ENCODE data around the gene EPB42. TPM values are rescaled to one million over a fixed set of nuclear protein-coding genes. Genes with fewer than 3 reads are reported as not detected.

EPB42 gene
- total RNA-seq, 1 experiment from 2014 or later = not detected

DNA sequence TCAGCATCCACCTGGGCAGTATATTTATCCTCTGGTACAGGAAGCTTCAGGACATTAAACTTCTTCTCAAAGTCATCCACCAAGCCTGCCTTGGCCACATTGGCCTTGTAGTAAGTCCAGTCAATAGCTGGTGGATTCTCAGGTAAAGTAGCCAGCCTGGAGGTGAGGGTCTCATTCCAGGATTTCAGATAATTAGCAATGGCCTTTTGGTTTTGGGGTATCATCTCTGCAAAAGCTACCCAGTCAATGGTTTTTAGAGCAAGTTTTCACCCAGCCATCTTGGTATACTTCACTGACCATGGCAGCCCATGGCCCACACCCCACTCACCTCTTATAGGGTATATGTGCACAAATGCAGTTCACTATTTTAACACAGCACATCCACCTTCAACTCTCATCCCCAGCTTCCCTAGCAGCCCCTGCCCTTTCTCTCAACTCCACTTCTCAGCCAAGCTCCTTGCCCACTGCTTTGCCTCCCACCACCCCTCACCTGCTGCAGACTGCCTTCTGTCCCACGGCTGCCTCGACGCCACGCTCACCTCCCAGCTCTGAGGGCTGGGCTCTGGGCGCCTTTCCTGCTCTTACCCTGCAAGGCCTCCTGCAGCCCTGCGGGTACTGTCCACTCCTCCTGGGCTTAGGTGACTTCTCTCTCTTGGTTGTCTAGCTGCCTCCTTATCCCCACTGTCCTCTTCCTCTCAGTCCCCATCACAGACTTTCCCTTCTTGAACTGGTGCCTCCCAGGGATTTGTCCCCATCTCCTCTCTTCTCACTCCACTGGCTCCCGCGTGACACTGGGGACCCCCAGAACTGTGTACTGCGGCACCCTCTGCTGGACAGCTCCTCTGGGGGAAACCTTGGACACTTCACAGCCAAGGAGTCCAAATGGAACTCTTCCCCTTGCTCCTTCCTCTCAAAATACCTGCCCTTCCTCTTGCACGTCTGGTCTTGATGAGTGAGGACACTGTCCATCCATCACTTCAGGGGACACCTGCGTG is 47.6 kb upstream of the EPB42 start:
- no peak overlapping the region for H3K4ac ChIP-seq (ENCODE audit: low read depth, low read length)
- no peak overlapping the region for H2BK120ac ChIP-seq (ENCODE audit: low read depth, low read length, poor library complexity, severe bottlenecking)
- no peak overlapping the region for H4K8ac ChIP-seq (replicated peaks; ENCODE audit: insufficient read length, low read depth, low read length)
- no peak overlapping the region; a peak in 1 of 5 replicates for H3K4me3 Mint-ChIP-seq
- no peak overlapping the region for H3T11ph ChIP-seq (ENCODE audit: low read length)
- no peaks in the 10 kb centered on the region for H3K79me1 ChIP-seq (ENCODE audit: insufficient read depth, low read depth, low read length, poor library complexity, severe bottlenecking)
- peak; percentile 62 for DNase-seq
- no peak overlapping the region for H4K91ac ChIP-seq (ENCODE audit: insufficient read length, low read depth, low read length)
- H3K23me2 ChIP-seq (ENCODE audit: insufficient read length, low read depth, low read length, poor library complexity, severe bottlenecking) = no peaks in the 10 kb centered on the region
- no peak overlapping the region for H3K14ac ChIP-seq (ENCODE audit: insufficient read depth, low read length)
- H2BK5ac ChIP-seq (ENCODE audit: insufficient read length, low read length) = no peak overlapping the region
- no peaks in the 10 kb centered on the region for H3K4me1 ChIP-seq (ENCODE audit: insufficient read depth, low read length)
- no peak overlapping the region for H2BK20ac ChIP-seq (ENCODE audit: low read depth, low read length, poor library complexity, severe bottlenecking)
- peaks cover 22% of the 10 kb centered on the region for H3K27me3 Mint-ChIP-seq (ENCODE audit: low read depth)
- no peak overlapping the region for H3K27ac ChIP-seq (ENCODE audit: insufficient read length, low read depth, low read length)
- H2BK12ac ChIP-seq (ENCODE audit: insufficient read length, low read depth, low read length) = no peak overlapping the region
- H3K36me3 Mint-ChIP-seq (ENCODE audit: insufficient read depth in 1 of 3, low read depth in 3 of 3) = no peaks in the 10 kb centered on the region
- H4K20me1 ChIP-seq (ENCODE audit: control insufficient read depth, insufficient read depth, insufficient read length) = no peaks in the 10 kb centered on the region
- TF ChIP-seq, protein P1, sequence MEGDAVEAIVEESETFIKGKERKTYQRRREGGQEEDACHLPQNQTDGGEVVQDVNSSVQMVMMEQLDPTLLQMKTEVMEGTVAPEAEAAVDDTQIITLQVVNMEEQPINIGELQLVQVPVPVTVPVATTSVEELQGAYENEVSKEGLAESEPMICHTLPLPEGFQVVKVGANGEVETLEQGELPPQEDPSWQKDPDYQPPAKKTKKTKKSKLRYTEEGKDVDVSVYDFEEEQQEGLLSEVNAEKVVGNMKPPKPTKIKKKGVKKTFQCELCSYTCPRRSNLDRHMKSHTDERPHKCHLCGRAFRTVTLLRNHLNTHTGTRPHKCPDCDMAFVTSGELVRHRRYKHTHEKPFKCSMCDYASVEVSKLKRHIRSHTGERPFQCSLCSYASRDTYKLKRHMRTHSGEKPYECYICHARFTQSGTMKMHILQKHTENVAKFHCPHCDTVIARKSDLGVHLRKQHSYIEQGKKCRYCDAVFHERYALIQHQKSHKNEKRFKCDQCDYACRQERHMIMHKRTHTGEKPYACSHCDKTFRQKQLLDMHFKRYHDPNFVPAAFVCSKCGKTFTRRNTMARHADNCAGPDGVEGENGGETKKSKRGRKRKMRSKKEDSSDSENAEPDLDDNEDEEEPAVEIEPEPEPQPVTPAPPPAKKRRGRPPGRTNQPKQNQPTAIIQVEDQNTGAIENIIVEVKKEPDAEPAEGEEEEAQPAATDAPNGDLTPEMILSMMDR (conservative IDR thresholded peaks at IDR 0.05) = peak; percentile 65
- no peak overlapping the region for H3K23ac ChIP-seq (ENCODE audit: insufficient read length, low read depth, low read length)
- H3K79me2 ChIP-seq (ENCODE audit: insufficient read depth, low read length) = no peaks in the 10 kb centered on the region
- H2BK15ac ChIP-seq (ENCODE audit: low read depth, low read length) = no peak overlapping the region
- no peak overlapping the region for H2AFZ ChIP-seq (ENCODE audit: low read length)
- no peak overlapping the region for H4K5ac ChIP-seq (ENCODE audit: insufficient read length, low read depth, low read length)
- H3K9me3 ChIP-seq (ENCODE audit: control insufficient read depth, low read depth, low read length) = no peaks in the 10 kb centered on the region
- no peaks in the 10 kb centered on the region for H3K4me1 Mint-ChIP-seq
- H3K27ac Mint-ChIP-seq = no peak overlapping the region
- no peak overlapping the region for H3K56ac ChIP-seq (ENCODE audit: insufficient read length, low read depth, low read length)
- H3K4me2 ChIP-seq (ENCODE audit: insufficient read depth, insufficient read length, low read length) = no peak overlapping the region
- H3K27me3 ChIP-seq (ENCODE audit: insufficient read depth, low read length) = no peaks in the 10 kb centered on the region
- no peak overlapping the region for H2AK5ac ChIP-seq (ENCODE audit: insufficient read length, low read length)
- H3K18ac ChIP-seq (ENCODE audit: insufficient read length, low read depth, low read length) = no peak overlapping the region
- WGBS (ENCODE audit: extremely low coverage, insufficient read length, low lambda C conversion rate) = no CpG with 5 or more reads among the region's 11 CpGs
- no peak overlapping the region for H3K9ac ChIP-seq (ENCODE audit: extremely low read depth, insufficient read length, low read length)
- H3K9me3 Mint-ChIP-seq = peaks cover 0 to 2% of the 10 kb centered on the region in 2 experiments; a peak in 2 of 5 replicates
